Umbilical cord (tissue), 2 donors: ENCODE data around the gene ANKRD11. TPM values are rescaled to one million over a fixed set of nuclear protein-coding genes. Genes with fewer than 3 reads are reported as not detected.
"Not testable (repeated sequence)": the region's sequence is repeated elsewhere in the genome, so short reads cannot be mapped to it uniquely, and the experiment has no call there.

Experiments
- DNase-seq: peaks from one replicate; pipeline ENCODE4 v3.0.0-alpha.2; 2015; ENCODE audit warnings: low spot score
- total RNA-seq: library from RNA; depleted of rRNA; stranded (reverse); fragments of >200 nt; gene quantifications from one replicate; pipeline ENCODE4 v1.2.3, GENCODE V29; 2014; ENCODE audit warnings: low replicate concordance; ENCODE audit not compliant: insufficient read depth

Gene ANKRD11
- total RNA-seq, 1 donor from 2014 or later = 43.8 TPM

DNA sequence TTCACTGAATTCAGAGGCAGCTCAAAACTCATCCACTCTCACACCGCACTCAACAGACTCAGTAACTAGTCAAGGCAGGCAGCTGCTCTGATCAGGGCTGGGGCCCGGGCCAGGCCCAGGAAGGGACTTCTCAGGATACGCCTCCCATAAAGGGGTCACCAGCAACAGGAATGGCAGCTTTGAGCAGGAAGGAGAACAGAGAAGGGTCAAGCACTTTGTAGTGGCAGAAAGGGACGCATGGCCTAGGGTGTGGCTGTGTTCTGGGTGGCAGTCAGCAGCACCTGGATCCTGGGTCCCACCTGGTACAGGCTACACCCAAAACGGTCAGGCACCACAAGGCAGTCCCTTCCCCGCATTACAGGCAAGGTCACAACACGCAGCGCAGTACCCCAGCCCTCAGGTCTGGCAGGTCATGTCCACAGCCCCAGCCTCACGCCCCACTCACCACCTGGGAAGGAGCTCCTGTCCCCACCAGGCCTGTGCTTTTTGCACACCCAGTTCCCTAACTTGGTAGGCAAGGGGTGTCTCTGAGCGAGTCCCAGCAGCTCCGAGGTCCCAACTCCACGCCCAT lies 173.2 kb downstream of the ANKRD11 start:
- DNase-seq = no peak

DNA sequence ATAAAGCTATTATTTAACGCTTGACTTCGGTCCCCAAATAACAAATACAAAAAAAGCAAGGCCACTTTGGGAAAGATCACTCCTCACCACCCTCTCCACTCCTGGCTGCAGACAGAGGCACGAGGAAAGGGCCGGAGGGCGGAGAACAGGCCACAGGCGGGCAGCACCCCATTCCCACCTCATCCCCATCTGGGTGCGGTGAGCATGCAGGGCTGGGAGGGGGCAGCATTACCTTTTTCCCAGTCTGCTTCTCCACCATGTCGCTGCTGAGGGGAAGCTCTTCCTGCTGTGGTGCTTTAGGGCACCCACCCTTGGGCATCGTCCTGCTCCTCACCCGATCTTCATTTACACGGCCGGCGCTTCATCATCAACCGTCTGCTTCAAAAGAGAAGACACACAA lies 173.7 kb downstream of the ANKRD11 start:
- no peak for DNase-seq

DNA sequence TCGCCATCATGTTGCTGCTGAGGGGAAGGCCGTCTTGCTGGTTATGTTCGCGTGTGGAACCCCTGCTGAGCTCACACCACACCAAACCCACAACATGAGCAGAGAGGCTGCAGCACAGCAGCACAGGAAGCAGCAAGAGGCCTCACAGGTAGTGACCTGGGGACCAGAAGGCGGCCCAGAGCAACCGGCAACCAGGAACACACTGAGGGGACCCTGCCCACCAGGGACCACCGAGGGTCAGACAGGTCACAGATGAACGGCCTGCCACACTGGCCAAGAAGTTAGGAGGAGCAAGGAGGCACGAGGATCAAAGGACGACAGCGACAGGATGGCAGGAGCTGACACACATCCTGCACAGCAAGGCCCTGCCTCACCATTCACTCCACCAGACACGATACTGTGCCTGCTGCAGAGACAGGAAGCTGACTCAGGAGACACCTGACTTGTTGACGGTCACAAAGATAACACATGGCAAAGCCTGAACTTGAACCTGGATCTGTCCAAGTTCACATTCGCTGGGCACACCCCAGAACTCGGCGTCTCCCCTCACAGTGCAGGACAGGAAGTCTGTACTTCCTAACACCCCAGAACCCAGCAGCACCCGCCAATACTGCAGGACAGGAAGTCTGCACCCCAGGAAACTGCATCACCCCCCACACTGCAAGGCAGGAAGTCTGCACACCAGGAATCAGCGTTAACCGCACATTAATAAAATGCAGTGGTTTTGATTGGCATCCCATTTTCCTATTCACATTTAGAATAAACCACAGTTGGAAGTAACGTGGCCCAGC lies 174.4 kb downstream of the ANKRD11 start:
- DNase-seq = no peak

DNA sequence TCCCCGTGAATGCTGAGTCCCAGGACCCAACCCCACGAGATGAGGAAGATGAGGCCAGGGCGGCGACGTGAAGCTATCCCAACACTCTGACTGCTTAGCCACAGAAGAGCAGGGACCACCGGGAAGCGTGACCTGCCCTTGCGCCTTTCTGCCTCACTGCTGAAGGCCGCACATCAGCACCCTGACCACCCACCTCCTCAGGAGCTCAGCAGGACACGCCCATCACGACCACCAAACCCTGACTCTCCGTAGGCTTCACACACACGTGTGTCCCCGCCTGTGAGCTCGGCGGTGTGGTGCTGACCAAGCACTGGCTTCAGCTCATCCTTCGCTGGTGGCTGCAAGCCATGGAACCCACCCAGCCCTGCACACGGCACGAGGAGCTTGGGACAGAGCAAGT lies 175.1 kb downstream of the ANKRD11 start:
- DNase-seq = no peak

DNA sequence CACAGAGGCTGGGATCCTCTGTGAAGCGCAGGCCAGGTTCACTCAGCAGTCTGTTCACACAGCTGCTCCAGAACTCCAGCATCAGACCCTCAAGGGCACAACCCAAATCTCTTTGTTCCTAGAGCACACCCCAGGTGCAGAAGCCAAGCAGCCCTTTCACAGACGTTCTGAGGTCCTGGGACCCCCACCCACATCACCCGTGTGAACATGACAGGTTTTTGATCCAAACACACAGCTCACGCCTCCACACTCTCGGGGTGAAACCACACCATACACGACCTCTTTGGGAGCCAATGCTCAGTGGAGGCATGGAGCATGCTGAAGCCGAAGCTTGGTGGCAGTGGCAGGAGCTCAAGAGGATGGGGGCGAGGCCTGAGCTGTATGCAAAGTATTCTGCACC lies 175.5 kb downstream of the ANKRD11 start:
- no peak for DNase-seq

DNA sequence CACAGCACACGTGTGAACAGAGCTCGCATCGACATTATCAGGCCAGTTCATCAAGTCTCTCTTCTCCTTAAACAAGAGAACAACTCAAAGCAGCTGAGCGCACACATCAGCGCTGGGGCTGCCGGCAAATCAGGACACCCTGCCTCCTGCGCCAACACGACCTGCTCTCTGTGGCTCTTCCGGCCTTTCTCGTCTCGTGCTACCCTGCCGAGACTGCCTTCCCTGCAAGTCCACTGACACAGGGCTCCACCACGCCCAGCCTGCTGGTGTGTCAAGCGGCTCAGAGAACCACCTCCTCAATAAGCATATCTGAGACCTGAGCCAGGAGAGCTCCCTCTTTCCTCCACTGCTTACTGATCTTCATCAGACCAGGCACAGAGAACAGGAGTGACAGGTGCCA lies 176.0 kb downstream of the ANKRD11 start:
- no peak for DNase-seq

DNA sequence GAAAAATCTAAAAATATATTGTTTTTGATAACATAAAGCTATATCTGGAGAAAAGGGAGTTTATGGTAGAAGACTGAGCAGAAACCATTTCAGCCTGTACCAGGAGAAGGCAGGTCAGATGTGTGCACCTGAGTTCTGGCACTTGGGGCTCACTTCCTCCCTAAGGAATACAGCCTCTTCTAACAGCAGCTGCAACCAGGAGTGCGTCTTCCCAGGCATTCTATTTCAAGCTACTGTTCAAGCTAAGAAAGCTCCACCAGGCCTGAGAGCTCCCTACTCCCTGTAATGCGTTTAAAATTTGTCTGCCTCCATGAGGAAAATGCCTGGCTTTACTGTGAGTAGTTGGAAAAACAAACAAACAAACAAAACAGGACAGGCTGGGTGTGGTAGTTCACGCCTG lies 176.8 kb downstream of the ANKRD11 start:
- no peak for DNase-seq

DNA sequence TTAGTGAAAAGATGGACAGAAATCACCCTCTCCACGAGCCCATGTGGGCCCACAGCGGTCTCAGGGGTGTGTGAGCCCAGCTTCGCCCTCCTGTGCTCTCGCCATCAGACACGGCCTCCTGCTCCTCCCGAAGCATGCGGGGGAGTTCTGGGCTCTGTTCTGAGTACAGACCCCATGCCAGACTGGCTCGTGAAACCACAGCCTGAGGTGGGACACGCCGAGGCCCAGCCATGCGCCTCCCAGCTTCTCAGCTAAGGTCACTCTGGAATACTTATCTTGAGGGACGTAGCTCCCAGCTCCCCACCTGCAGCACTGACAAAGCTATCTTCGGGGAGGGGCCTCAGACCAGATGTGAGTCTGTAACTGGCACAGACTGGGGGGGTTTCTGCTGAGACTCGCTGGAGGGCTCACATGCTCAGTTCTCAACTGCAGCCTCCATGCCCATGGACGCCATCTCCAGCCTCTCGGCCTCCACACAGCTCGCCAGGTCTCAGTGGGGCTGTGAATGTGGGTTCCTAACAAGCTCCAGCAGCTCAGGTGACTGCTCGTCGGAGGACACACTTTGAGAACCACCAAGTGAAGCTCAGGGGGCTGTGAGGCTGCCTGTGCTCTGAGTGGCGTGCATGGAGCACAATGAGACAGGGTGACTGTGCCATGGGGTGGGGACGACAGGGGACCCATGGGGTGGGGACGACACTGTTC lies 177.6 kb downstream of the ANKRD11 start:
- no peak for DNase-seq

DNA sequence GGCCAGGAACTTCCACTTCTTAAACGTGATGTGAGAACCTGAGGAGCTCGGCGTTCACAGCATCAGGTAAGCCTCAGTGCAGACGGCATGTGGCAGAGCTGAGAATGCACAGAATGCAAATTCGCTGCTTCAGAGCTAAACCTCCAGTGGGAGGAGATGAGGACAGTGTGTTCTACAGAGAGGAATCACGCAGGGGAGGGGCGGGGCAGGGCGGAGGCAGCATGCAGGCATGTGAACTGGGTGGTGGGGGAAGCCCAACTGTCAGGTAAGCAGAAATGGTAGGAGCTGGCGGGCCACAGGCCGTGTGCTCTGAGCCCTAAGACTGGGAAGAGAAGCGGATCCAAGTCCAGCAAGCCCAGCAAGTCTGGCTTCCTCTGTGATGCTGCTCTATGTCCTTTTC lies 178.2 kb downstream of the ANKRD11 start:
- DNase-seq = no peak

DNA sequence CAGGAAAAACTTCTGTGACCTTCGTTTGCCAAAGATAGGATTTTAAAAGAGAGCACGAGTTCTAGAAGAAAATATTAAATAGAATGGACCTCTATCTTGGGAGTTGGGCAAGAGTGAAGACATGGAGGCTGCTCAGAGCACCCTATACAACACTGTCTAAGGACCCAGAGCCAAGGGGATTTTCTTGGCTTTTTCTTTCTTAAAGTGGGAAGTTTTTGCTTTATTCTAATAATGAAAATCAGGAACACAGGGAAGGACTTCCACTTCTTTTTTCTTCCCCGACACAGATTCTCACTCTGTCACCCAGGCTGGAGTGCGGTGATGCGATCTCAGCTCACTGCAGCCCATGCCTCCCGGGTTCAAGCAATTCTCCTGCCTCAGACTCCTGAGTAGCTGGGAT lies 178.7 kb downstream of the ANKRD11 start:
- DNase-seq = no peak

DNA sequence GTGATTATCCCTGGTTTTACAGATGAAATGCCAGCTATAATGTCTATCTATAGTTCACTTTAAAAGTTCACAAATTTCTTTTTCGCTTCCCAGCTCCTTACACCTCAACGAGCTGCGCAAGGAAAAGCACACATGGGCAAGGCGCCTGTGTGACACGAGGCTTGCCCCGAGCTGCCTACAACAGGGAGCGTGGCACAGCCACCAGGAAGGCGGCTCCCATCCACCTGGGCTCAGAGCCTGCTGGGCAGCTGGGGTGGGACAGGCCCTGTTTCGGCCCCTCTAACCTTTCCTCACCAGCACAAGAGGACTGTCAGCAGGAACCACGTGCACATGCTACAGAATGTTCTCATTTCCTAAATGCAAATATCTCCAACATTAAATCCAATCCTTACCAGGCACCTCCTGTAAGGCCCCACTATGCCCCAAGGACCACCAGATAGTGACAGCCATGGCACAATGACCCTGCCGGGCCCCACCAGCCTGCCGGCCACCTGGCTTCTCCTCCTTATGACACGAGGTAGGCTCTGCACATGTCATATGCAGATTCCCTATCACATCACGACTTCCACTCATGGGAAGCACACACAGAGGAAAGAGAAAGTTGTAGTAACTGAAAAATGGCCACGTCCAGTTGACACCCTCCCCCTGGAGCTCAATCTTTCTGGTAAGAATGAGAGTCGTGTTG lies 180.8 kb downstream of the ANKRD11 start:
- no peak for DNase-seq

DNA sequence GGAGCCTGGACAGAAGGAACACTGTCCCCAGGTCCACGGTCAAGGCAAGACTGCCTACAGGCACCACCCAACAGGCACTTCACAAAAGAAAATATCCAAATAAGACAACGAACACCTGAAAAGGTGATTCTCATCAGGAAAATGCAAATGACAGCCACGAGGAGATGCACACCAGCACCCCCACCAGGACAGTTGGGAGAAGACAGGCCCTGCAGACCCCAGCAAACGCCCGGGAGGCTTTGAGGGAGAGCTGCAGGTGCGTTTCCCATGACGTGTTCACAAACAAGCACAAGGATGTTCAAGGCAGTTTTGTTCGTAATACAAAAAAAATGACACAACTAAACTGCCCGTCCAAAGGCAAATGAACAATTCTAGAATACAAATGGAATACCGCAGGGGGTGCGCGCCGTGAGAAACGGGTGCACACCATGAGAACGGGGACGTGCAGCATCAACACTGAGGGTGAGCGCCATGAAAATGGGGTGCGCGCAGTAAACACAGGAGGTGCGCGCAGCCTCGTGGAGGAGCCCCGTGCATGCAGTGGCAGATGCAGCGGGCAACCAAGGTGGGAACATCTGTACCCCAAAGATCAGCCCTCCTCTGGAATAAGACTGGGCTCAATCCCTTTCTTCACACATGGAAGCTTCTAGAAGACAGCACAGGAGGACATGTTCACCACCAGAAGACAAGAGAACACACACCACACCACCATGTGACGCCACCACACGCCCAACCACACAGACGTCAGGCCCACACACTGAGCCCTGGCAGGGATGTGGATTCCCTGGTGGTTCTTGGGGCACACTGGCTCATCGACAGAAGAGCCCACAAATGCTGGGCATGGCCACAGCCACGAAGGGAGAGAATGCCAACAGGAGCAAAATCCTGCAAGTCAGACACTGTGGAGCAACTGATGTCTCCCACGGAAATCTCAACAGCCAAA lies 181.7 kb downstream of the ANKRD11 start:
- no peak for DNase-seq

DNA sequence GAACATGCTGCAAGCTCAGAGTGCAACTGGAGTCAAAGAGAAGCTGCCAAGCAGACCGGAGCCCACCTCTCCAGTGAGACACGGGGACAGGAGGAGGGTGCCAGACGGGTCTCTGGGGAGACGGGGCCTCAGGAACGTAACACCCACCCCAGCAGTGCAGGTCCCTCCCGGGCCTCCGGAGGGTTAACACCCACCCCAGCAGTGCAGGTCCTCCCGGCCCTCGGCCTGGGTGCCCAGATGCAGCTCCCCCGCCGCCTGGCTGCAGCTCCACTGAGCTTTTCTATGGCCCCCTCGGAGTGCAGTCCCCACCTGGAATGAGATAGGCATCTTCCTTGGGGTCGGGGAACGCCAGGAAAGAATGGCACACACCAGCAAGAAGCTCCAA lies 182.9 kb downstream of the ANKRD11 start:
- no peak for DNase-seq

DNA sequence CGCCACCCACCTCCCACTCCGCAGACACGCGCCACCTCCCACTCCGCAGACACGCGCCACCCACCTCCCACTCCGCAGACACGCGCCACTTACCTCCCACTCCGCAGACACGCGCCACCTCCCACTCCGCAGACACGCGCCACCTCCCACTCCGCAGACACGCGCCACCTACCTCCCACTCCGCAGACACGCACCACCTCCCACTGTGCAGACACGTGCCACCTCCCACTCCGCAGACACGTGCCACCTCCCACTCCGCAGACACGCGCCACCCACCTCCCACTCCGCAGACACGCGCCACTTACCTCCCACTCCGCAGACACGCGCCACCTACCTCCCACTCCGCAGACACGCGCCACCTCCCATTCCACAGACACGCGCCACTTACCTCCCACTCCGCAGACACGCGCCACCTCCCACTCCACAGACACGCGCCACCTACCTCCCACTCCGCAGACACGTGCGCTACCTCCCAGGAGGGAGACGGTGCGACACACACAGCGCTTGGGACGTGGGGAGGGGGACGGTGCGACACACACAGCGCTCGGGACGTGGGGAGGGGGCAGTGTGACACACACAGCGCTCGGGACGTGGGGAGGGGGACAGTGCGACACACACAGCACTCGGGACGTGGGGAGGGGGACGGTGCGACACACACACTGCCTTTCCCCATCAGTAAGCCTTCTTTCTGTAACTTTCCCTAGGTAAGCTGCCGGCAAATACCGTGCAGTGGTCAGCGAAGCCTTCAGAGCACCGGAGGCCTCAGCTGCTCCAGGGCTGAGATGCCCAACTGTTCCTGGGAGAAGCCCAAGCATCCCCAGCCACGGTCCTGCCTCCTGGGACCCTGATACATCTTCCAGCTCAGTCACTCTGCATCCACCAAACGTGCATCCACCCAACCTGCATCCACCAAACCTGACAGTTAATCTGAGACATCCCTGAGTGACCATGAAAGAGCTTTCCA lies 183.6 kb downstream of the ANKRD11 start:
- DNase-seq = not testable (repeated sequence)

DNA sequence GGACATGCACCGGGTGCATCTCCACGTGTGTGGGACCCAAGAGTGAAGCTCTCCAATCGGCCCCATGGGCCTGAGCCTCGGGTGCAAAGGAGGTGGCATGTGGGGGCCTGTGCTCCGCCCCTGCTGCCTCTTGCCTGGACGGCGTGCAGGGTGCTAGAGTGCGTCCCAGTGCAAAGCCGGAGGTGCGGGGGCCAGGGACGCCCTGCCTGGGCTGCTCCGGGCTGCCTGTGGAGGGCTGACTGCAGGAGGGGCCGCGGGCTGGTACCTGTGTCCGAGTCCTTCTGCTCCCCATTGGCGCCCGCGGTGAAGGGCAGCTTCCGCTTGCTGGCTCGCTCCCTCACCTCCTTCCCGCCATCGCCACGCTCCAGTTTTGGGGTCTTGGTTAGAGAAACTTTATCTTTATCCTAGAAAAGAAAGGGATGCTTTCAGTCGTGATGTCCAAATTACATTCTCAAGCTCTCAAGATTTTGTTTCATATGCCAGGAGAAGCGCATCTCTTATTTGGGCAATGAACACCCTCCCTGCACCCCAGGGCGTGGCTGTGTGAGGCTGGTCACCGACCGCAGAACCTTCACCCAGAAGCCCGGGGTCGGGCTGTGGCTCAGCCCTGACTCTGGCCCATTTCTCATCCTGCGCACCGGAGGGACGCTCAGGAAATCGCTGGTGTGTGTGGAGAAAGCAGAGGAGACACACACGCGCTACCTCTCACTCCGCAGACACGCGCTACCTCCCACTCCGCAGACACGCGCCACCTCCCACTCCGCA lies 185.2 kb downstream of the ANKRD11 start:
- DNase-seq = no peak

DNA sequence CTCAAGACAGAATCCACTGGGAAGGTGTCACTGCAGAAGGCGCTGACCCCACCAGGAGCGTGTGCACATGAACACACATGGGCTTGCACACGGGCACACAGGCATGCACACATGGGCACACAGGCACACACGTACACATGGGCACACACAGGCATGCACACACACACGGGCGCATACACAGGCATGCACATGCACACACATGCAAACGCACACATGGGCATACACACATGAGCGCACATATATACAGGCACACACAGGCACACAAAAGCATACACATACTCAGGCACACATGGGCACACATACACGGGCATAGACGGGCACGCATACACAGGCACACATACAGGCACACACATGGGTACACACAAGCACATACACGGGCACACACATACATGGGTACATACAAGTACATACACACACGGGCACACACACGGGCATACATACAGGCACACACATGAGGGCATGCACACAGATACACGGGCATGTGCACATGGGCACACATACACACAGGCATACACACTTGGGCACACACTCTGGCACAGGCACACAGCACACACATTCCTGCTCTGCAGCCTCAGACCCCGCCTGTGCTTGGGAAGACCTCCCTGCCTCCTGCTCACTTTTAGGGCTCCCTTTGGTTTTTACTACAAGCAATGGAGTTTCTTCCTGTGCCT lies 186.0 kb downstream of the ANKRD11 start:
- DNase-seq = no peak

DNA sequence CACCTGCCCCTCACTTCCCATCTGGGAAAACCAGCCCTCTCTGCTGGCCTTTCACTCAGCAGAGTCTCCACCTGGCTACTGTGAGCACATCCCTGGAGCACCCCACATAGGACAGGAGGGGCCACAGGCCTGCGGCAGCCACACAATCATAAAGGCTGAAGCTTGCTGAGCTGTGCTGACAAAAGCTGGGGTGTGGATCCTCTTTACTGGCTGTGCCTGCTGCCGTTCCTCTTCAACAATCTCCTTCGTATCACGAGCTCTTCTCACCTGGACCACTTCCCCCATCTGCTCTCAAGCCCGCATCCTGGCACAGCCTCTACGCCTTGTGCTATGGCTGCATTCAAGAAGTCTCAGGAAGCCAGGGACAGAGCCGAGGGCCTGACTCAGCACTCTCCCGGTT lies 186.7 kb downstream of the ANKRD11 start:
- no peak for DNase-seq

DNA sequence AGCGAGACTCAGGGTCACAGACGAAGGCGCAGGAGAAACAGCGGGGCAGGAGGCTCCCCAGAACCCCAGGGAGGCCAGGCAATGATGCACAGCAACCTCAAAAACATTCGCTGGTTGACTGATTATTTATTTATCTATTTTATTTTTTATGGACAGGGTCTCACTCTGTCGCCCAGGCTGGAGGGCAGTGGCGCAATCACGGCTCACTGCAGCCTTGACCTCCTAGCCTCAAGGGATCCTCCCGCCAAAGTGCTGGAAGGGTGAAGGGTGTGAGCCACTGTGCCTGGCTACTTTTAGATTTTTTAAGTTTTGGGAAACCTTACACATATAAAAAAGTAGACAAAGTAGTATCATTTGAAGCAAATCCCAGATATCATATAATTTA lies 189.4 kb downstream of the ANKRD11 start:
- no peak for DNase-seq
